Immature natural killer cell (primary cell): ENCODE results near the gene ZKSCAN4. TPM values are rescaled to one million over a fixed set of nuclear protein-coding genes. Genes with fewer than 3 reads are reported as not detected.

Source experiments
- DNase-seq, 3 donors: peaks; one replicate each; pipeline ENCODE4 v3.0.0; 2022; ENCODE audit warnings: mixed read lengths in 1 of 3
- H3K27ac Mint-ChIP-seq, 6 donors: one replicate each; pipeline ENCODE4 v1.8.0; 2020; ENCODE audit warnings: mixed read lengths in 6 of 6, mild to moderate bottlenecking in 5 of 6, inconsistent platforms in 4 of 6, moderate library complexity in 3 of 6
- H3K27me3 Mint-ChIP-seq, 3 donors: one replicate each; pipeline ENCODE4 v1.8.0; 2020 to 2021; ENCODE audit warnings: low read depth in 3 of 3, mild to moderate bottlenecking in 3 of 3, mixed read lengths in 3 of 3, moderate library complexity in 3 of 3, inconsistent platforms in 1 of 3
- H3K36me3 Mint-ChIP-seq, 3 donors: one replicate each; pipeline ENCODE4 v1.8.0; 2020; ENCODE audit warnings: mixed read lengths in 3 of 3, inconsistent platforms in 2 of 3, mild to moderate bottlenecking in 2 of 3
- H3K4me1 Mint-ChIP-seq, 2 donors: one replicate each; pipeline ENCODE4 v1.8.0; 2020; ENCODE audit warnings: inconsistent platforms in 2 of 2, mild to moderate bottlenecking in 2 of 2, mixed read lengths in 2 of 2, moderate library complexity in 1 of 2
- H3K4me3 Mint-ChIP-seq, 5 donors: one replicate each; pipeline ENCODE4 v1.8.0; 2020; ENCODE audit warnings: mild to moderate bottlenecking in 5 of 5, mixed read lengths in 5 of 5, inconsistent platforms in 3 of 5, moderate library complexity in 3 of 5
- H3K9me3 Mint-ChIP-seq, 6 donors: one replicate each; pipeline ENCODE4 v1.8.0; 2020; ENCODE audit warnings: mild to moderate bottlenecking in 6 of 6, mixed read lengths in 6 of 6, inconsistent platforms in 4 of 6, moderate library complexity in 3 of 6
- polyA plus RNA-seq, 3 donors: library from polyadenylated mRNA; unstranded; fragments of 300-500 nt; fragmentation: Illumina TruSeq; gene quantifications; one replicate each; pipeline ENCODE4 v1.2.3, GENCODE V29; 2021

The ZKSCAN4 gene
- polyA plus RNA-seq, 3 donors from 2014 or later = 1.7 to 5.0 (median 3.4) TPM

DNA sequence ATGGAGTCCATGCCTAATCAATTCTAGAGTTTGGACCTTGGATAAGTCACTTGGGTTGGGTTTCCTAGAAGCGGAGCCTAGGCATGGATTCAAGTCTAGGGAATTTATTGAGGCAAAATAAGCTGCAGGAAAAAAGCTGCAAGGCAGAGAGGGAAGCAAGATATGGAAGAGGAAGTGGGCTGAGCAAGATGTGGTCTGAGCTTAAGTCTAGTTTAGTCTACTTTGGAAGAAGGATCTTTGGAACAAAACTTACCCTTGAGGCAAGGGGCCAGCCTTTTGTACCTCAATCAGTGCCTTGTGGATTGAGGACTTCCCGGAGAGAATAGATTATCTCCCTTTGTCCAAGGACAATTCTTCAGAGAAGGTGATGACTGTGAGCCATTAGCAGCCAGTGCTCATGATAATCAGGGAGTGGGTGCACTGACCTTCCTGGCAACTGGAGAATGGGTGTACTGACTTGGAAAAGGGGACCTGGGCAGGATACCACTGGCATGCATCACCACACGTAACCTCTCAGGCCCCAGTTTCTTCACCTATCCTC, 16.1 kb downstream of the ZKSCAN4 start:
- Mint-ChIP-seq H3K36me3 (peaks cover 10 to 43% (median 35%) of the 10 kb centered on the region in 3 donors), H3K27ac (no peak overlapping the region), H3K9me3 (no peaks in the 10 kb centered on the region), H3K4me1 (no peaks in the 10 kb centered on the region), H3K27me3 (peaks cover 0 to 4% (median 0%) of the 10 kb centered on the region in 3 donors), H3K4me3 (no peak overlapping the region)
- DNase-seq = no peak

DNA sequence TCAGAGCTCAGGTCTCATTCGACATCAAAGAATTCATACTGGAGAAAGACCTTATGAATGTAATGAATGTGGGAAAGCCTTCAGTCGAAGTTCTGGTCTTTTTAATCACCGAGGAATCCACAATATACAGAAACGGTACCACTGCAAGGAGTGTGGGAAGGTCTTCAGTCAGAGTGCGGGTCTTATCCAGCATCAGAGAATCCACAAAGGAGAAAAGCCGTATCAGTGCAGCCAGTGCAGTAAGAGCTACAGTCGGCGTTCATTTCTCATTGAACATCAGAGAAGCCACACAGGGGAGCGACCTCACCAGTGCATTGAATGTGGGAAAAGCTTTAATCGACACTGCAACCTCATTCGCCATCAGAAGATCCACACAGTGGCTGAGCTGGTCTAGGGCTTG, 19.3 kb downstream of the ZKSCAN4 start:
- peaks cover 0 to 6% of the 10 kb centered on the region in 2 donors for H3K4me1 Mint-ChIP-seq
- H3K27me3 Mint-ChIP-seq = peaks cover 0 to 5% (median 0%) of the 10 kb centered on the region in 3 donors
- no peak overlapping the region for H3K4me3 Mint-ChIP-seq
- no peak overlapping the region for H3K27ac Mint-ChIP-seq
- no peaks in the 10 kb centered on the region for H3K9me3 Mint-ChIP-seq
- peaks cover 17 to 66% (median 39%) of the 10 kb centered on the region in 3 donors for H3K36me3 Mint-ChIP-seq
- no peak for DNase-seq

- peaks cover 1 to 11% (median 5%) of the 10 kb centered on the region in 3 donors for H3K27me3 Mint-ChIP-seq
- peak overlapping the region in 1 of 6 donors; percentile 24 for H3K27ac Mint-ChIP-seq
- peak overlapping the region; percentile 90 to 97 (median 95) for H3K4me3 Mint-ChIP-seq
- no peaks in the 10 kb centered on the region for H3K9me3 Mint-ChIP-seq
- H3K36me3 Mint-ChIP-seq = peaks cover 10 to 37% (median 20%) of the 10 kb centered on the region in 3 donors
- peaks cover 21 to 41% of the 10 kb centered on the region in 2 donors for H3K4me1 Mint-ChIP-seq
- DNase-seq = no peak
Measured at GRCh38 chr6:28226460-28226859, 25.6 kb downstream of the ZKSCAN4 start.

- Mint-ChIP-seq H3K27me3 (peaks cover 1 to 12% (median 8%) of the 10 kb centered on the region in 3 donors), H3K36me3 (peaks cover 9 to 30% (median 14%) of the 10 kb centered on the region in 3 donors), H3K27ac (peak within 1 kb of the TSS; percentile 73 to 89 (median 84)), H3K4me1 (peaks cover 21 to 41% of the 10 kb centered on the region in 2 donors), H3K9me3 (no peaks in the 10 kb centered on the region), H3K4me3 (peak within 1 kb of the TSS; percentile 90 to 97 (median 95))
- peak; percentile 56 to 73 (median 71) for DNase-seq
Measured at GRCh38 chr6:28225056-28225834, 26.8 kb downstream of the ZKSCAN4 start, which contains the start of gene ZSCAN9. ZSCAN9 (plus strand) TSS chr6:28225275; CDS start chr6:28227085, 1,810 bp downstream.

GRCh38 chr6:28224131-28225055, 27.7 kb downstream of the ZKSCAN4 start:
- H3K4me1 Mint-ChIP-seq = peaks cover 21 to 42% of the 10 kb centered on the region in 2 donors

DNA sequence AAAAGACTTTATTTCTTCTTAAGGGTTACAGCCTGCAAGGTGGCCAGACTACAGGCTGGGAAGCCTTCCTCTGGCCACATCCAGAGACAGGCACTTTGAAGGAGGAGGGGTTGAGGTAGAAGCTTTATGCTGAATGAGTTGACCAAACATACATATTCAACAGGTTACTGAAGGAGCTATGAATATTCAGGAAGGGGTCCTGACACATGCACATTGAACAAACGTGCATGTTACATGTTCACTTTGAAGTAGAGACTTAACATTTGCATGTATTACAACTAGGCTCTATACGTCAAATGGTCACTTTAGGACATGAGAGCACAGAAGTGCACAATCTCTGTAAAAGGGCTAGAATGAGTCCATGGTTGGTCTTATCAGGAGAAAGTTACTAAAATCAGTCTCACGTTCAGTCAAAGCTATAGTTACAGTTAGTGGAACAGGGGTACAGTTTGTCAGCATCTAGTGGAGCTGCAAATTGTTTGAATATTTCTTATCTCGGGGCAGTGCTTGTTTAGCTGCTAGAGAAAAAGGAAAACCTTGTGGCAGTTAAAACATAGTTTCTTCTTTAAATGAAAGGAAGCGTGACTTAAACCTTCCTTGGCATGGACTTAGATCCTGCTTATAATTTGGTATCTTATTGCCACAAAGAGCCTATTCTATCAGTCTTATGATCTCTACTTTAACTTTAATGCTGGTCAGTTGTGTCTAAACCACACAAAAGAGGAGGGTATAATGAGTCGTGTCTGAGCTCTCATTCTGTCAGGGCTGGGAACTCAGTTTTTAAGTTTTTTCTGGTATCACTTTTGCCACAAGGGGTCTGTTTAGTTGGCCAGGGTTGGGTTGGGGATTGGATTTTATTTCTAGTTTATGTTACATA, 31.6 kb downstream of the ZKSCAN4 start:
- Mint-ChIP-seq H3K27me3 (peaks cover 14 to 27% (median 16%) of the 10 kb centered on the region in 3 donors), H3K9me3 (peaks cover 0 to 2% (median 0%) of the 10 kb centered on the region in 6 donors), H3K36me3 (no peaks in the 10 kb centered on the region), H3K27ac (no peak overlapping the region), H3K4me1 (peaks cover 18 to 23% of the 10 kb centered on the region in 2 donors), H3K4me3 (peak overlapping the region in 1 of 5 donors; percentile 84)
- DNase-seq = no peak

More at GRCh38 chr6:28224131-28225055, 27.7 kb downstream of the ZKSCAN4 start:
- no peak for DNase-seq
- H3K36me3 Mint-ChIP-seq = peaks cover 6 to 24% (median 14%) of the 10 kb centered on the region in 3 donors
- H3K27ac Mint-ChIP-seq = peak overlapping the region; percentile 47 to 89 (median 78)
- peak overlapping the region; percentile 90 to 97 (median 95) for H3K4me3 Mint-ChIP-seq
- no peaks in the 10 kb centered on the region for H3K9me3 Mint-ChIP-seq
- peaks cover 6 to 13% (median 8%) of the 10 kb centered on the region in 3 donors for H3K27me3 Mint-ChIP-seq

GRCh38 chr6:28218312-28219248, 33.5 kb downstream of the ZKSCAN4 start:
- peaks cover 14 to 30% (median 22%) of the 10 kb centered on the region in 3 donors for H3K27me3 Mint-ChIP-seq
- no peaks in the 10 kb centered on the region for H3K36me3 Mint-ChIP-seq
- H3K4me3 Mint-ChIP-seq = peak overlapping the region; percentile 84 to 96 (median 90)
- H3K9me3 Mint-ChIP-seq = peaks cover 0 to 2% (median 0%) of the 10 kb centered on the region in 6 donors
- peak overlapping the region in 5 of 6 donors; percentile 4 to 87 (median 60) for H3K27ac Mint-ChIP-seq
- peak; percentile 44 to 57 (median 49) for DNase-seq
- peaks cover 7 to 9% of the 10 kb centered on the region in 2 donors for H3K4me1 Mint-ChIP-seq

GRCh38 chr6:28217890-28218289, 34.2 kb downstream of the ZKSCAN4 start:
- H3K36me3 Mint-ChIP-seq = no peaks in the 10 kb centered on the region
- H3K4me1 Mint-ChIP-seq = peaks cover 9 to 11% of the 10 kb centered on the region in 2 donors
- no peak for DNase-seq
- H3K9me3 Mint-ChIP-seq = peaks cover 0 to 2% (median 0%) of the 10 kb centered on the region in 6 donors
- H3K27me3 Mint-ChIP-seq = peaks cover 17 to 30% (median 20%) of the 10 kb centered on the region in 3 donors
- H3K4me3 Mint-ChIP-seq = peak overlapping the region; percentile 54 to 96 (median 90)
- H3K27ac Mint-ChIP-seq = peak overlapping the region in 1 of 6 donors; percentile 40

DNA sequence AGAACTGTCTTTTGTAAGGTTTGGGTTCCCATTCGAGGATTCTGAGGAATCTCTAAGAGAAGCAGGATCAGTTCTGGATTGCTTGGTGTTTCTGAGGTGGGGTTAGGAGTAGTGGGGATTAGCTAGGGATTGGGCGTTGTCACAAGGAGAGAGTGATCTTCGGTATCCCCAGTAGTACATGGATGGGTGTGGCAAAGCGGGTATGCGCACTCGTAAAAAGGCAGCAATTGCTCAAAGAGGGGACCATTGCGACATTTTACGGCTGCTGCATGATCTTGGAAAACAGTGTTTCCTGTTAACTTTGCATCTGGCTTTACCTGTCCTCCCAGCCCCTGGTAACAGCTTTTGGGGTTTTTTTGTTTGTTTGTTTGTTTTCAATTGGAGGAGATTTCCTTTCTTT, 36.6 kb downstream of the ZKSCAN4 start:
- Mint-ChIP-seq H3K36me3 (peaks cover 0 to 3% (median 0%) of the 10 kb centered on the region in 3 donors), H3K9me3 (peaks cover 0 to 2% (median 0%) of the 10 kb centered on the region in 6 donors), H3K4me1 (peaks cover 20 to 24% of the 10 kb centered on the region in 2 donors), H3K27ac (no peak overlapping the region), H3K4me3 (no peak overlapping the region), H3K27me3 (peaks cover 23 to 41% (median 33%) of the 10 kb centered on the region in 3 donors)
- no peak for DNase-seq

DNA sequence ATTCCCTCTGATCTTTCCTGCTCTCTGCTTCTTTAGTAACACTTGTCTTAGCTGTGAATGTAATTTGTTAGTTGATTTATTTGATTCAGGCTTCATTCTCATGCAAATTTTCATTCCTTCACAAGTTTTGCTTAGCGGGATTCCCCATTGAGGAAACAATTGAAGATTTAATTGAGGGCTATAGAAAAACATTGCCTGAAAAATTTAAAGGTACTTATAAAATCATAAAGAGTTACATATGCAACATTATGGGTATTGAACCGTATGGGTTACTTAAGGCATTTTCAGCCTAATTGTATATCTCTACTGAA, 38.9 kb downstream of the ZKSCAN4 start:
- H3K9me3 Mint-ChIP-seq = peaks cover 0 to 5% (median 0%) of the 10 kb centered on the region in 6 donors
- peaks cover 0 to 3% (median 0%) of the 10 kb centered on the region in 3 donors for H3K36me3 Mint-ChIP-seq
- no peak overlapping the region for H3K27ac Mint-ChIP-seq
- DNase-seq = no peak
- peaks cover 42 to 50% (median 46%) of the 10 kb centered on the region in 3 donors for H3K27me3 Mint-ChIP-seq
- H3K4me1 Mint-ChIP-seq = peaks cover 14 to 21% of the 10 kb centered on the region in 2 donors
- peak overlapping the region in 1 of 5 donors; percentile 11 for H3K4me3 Mint-ChIP-seq

- peaks cover 45 to 55% (median 51%) of the 10 kb centered on the region in 3 donors for H3K27me3 Mint-ChIP-seq
- peak in 1 of 3 donors; percentile 13 for DNase-seq
Measured at GRCh38 chr6:28212510-28213212, 39.4 kb downstream of the ZKSCAN4 start.

More at GRCh38 chr6:28212510-28213212, 39.4 kb downstream of the ZKSCAN4 start:
- H3K4me3 Mint-ChIP-seq = peak overlapping the region in 3 of 5 donors; percentile 12 to 23 (median 18)
- H3K9me3 Mint-ChIP-seq = peaks cover 0 to 7% (median 0%) of the 10 kb centered on the region in 6 donors
- peaks cover 19 to 26% of the 10 kb centered on the region in 2 donors for H3K4me1 Mint-ChIP-seq
- peaks cover 0 to 3% (median 0%) of the 10 kb centered on the region in 3 donors for H3K36me3 Mint-ChIP-seq
- no peak overlapping the region for H3K27ac Mint-ChIP-seq
